ENCODE data around the gene CD8B2. TPM values are rescaled to one million over a fixed set of nuclear protein-coding genes. Genes with fewer than 3 reads are reported as not detected.
"Not testable (repeated sequence)": the region's sequence is repeated elsewhere in the genome, so short reads cannot be mapped to it uniquely, and the experiment has no call there.

The CD8B2 gene
- total RNA-seq, 2 donors from 2014 or later, result 0.62 to 1.1 TPM

- not testable (repeated sequence) for H3K9me3 Mint-ChIP-seq; H3K36me3 Mint-ChIP-seq (ENCODE audit: insufficient read depth in 2 of 2); DNase-seq; H3K27ac Mint-ChIP-seq; ATAC-seq (replicated peaks in 1 of 2); H3K27me3 Mint-ChIP-seq (ENCODE audit: low read depth); H3K4me3 Mint-ChIP-seq; H3K4me1 Mint-ChIP-seq (ENCODE audit: low read depth)
These were observed 15.2 kb downstream of the CD8B2 start for GRCh38 chr2:106502351-106502750.

DNA sequence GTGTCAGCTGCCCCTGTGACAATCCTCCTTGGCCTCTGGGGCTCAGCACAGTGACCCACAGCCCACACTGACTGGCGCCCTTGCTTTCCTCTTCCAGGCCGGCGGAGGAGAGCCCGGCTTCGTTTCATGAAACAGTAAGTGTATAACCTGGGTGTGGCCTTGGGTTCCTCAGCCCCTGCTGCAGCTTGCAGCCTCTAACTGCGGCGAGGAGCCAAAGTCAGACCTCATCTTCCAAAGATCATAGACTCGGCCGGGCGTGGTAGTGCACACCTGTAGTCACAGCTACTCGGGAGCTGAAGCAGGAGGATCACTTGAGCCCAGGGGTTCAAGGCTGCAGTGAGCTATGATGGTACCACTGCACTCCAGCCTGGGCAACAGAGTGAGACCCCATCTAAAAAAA lies 17.0 kb downstream of the CD8B2 start:
- not testable (repeated sequence) for H3K27me3 Mint-ChIP-seq (ENCODE audit: low read depth); ATAC-seq (replicated peaks in 1 of 2); H3K4me3 Mint-ChIP-seq; H3K4me1 Mint-ChIP-seq (ENCODE audit: low read depth); H3K27ac Mint-ChIP-seq; DNase-seq; H3K9me3 Mint-ChIP-seq; H3K36me3 Mint-ChIP-seq (ENCODE audit: insufficient read depth in 2 of 2)

DNA sequence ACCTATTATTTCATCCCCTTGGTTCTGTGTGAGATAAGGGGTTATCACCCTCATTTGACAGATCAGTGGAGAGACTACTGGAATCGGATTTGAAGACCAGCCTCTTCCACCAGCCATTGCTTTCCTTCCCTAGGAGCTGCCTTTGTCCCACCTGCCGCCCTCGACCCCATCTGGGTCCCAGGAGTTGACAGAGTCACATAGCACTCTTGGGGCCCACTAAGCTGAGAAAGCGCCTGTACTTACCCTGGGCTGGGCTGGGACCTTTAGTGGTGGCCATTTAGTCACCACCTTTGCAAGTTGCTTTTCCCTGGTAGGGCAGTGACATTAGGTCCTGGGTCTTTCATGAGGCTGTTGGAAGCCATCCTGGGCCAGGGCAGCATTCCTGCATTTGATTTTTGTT lies 17.6 kb downstream of the CD8B2 start:
- DNase-seq; H3K9me3 Mint-ChIP-seq; ATAC-seq (replicated peaks in 1 of 2); H3K27me3 Mint-ChIP-seq (ENCODE audit: low read depth); H3K27ac Mint-ChIP-seq; H3K4me3 Mint-ChIP-seq; H3K4me1 Mint-ChIP-seq (ENCODE audit: low read depth); H3K36me3 Mint-ChIP-seq (ENCODE audit: insufficient read depth in 2 of 2): not testable (repeated sequence)

DNA sequence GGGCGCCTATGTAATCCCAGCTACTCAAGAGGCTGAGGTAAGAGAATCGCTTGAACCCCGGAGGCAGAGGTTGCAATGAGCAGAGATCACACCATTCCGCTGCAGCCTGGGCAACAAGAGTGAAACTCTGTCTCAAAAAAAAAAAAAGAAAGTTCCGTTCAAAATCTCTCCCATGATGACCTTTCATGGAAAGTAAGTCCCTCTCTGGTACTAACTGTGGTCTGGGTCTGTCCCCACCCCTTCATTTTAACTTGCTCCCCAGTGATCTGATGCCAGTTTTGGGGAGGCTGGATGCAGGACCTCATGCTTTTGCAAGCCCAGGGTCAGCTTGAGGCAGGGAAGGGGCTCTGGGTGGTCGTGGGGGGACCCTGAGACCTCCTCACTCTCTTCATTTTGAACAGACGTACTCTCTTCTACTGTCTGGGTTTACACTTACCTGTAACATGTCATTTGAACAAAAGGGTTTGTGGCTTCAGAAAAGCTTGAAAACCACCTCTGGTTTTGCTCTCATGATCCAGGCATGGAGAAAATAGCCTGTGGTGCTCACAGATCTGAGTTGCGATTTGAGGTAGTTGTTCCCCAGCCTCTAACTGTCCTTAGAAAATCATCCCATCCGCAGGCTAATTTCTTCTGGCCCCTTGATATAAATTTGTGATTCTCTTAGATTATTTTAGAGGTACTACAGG lies 19.0 kb downstream of the CD8B2 start:
- H3K4me1 Mint-ChIP-seq (ENCODE audit: low read depth); H3K27ac Mint-ChIP-seq; DNase-seq; H3K9me3 Mint-ChIP-seq; H3K36me3 Mint-ChIP-seq (ENCODE audit: insufficient read depth in 2 of 2); H3K27me3 Mint-ChIP-seq (ENCODE audit: low read depth): not testable (repeated sequence)
- peak; percentile 36 to 62 for ATAC-seq (replicated peaks in 1 of 2)
- H3K4me3 Mint-ChIP-seq, result peak overlapping the region in 1 of 2 donors; percentile 31

GRCh38 chr2:106508660-106509373 lies 21.7 kb downstream of the CD8B2 start:
- ATAC-seq (replicated peaks in 1 of 2); H3K36me3 Mint-ChIP-seq (ENCODE audit: insufficient read depth in 2 of 2); DNase-seq; H3K9me3 Mint-ChIP-seq; H3K27ac Mint-ChIP-seq; H3K4me3 Mint-ChIP-seq; H3K27me3 Mint-ChIP-seq (ENCODE audit: low read depth): not testable (repeated sequence)
- H3K4me1 Mint-ChIP-seq (ENCODE audit: low read depth), result peaks cover 17% of the 10 kb centered on the region

DNA sequence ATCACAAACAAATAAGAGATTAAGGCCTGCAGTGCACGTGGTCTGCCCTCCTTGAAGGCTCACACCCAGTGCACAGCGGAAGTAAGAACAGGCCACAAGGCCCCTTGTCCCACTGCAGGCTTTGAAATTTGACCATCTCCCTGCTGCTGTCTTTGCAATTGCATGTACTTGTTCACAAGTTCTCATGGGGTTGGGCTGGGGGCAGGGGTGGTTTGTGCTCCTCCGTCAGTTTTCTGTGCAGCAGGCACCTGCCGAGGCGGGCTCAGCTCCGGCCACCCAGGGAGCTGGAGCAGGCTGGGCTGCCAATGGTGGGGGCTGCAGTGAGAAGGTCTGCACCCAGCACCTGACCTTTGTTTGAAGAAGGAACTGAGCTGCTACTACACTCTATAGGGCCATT lies 22.2 kb downstream of the CD8B2 start:
- H3K9me3 Mint-ChIP-seq; H3K4me3 Mint-ChIP-seq; DNase-seq; H3K27me3 Mint-ChIP-seq (ENCODE audit: low read depth); ATAC-seq (replicated peaks in 1 of 2); H3K36me3 Mint-ChIP-seq (ENCODE audit: insufficient read depth in 2 of 2); H3K27ac Mint-ChIP-seq: not testable (repeated sequence)
- H3K4me1 Mint-ChIP-seq (ENCODE audit: low read depth), result peaks cover 17% of the 10 kb centered on the region

GRCh38 chr2:106510791-106511190 lies 23.6 kb downstream of the CD8B2 start:
- not testable (repeated sequence) for H3K36me3 Mint-ChIP-seq (ENCODE audit: insufficient read depth in 2 of 2); H3K9me3 Mint-ChIP-seq; H3K27ac Mint-ChIP-seq; H3K27me3 Mint-ChIP-seq (ENCODE audit: low read depth); DNase-seq; H3K4me3 Mint-ChIP-seq; ATAC-seq (replicated peaks in 1 of 2)
- H3K4me1 Mint-ChIP-seq (ENCODE audit: low read depth), result peaks cover 26% of the 10 kb centered on the region

- peak; percentile 11 to 27 for DNase-seq
- H3K9me3 Mint-ChIP-seq; H3K27ac Mint-ChIP-seq; H3K27me3 Mint-ChIP-seq (ENCODE audit: low read depth); H3K36me3 Mint-ChIP-seq (ENCODE audit: insufficient read depth in 2 of 2): not testable (repeated sequence)
- ATAC-seq (replicated peaks in 1 of 2), result peak; percentile 78
- peaks cover 26% of the 10 kb centered on the region for H3K4me1 Mint-ChIP-seq (ENCODE audit: low read depth)
- H3K4me3 Mint-ChIP-seq, result peak overlapping the region; percentile 33 to 52
These were observed 24.3 kb downstream of the CD8B2 start for GRCh38 chr2:106511476-106511901.

- not testable (repeated sequence) for H3K9me3 Mint-ChIP-seq; H3K36me3 Mint-ChIP-seq (ENCODE audit: insufficient read depth in 2 of 2); DNase-seq; H3K27me3 Mint-ChIP-seq (ENCODE audit: low read depth); H3K27ac Mint-ChIP-seq; ATAC-seq (replicated peaks in 1 of 2)
- H3K4me1 Mint-ChIP-seq (ENCODE audit: low read depth), result peaks cover 26% of the 10 kb centered on the region
- H3K4me3 Mint-ChIP-seq, result peak overlapping the region; percentile 33 to 52
These were observed 24.8 kb downstream of the CD8B2 start for GRCh38 chr2:106511934-106512333.

DNA sequence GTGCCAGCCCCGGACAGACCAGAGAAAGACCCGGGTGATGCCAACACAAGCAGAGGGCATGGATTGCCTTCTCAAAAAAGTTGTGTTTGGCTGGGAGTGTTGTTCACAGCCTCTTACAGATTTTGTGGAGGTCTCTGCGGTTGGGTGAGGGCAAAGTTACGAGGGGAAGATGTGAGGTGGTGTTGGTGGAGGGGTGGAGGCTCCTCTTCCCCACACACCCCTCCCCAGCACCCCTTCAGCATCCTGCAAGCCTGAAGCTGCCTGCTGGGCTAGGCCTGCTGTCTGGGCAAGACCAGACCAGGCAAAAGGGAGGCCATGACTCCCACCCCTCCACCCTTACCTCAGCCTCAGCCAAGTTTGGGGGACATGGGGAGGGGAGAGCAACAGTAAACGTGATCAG lies 26.2 kb downstream of the CD8B2 start:
- peak in 1 of 2 donors; percentile 14 for ATAC-seq (replicated peaks in 1 of 2)

GRCh38 chr2:106514827-106515226 lies 27.7 kb downstream of the CD8B2 start:
- not testable (repeated sequence) for H3K27ac Mint-ChIP-seq; DNase-seq; H3K4me3 Mint-ChIP-seq; H3K9me3 Mint-ChIP-seq; H3K36me3 Mint-ChIP-seq (ENCODE audit: insufficient read depth in 2 of 2); H3K27me3 Mint-ChIP-seq (ENCODE audit: low read depth)
- ATAC-seq (replicated peaks in 1 of 2), result peak in 1 of 2 donors; percentile 16
- peaks cover 26% of the 10 kb centered on the region for H3K4me1 Mint-ChIP-seq (ENCODE audit: low read depth)

More for the DNA sequence above, 26.2 kb downstream of the CD8B2 start:
- H3K27me3 Mint-ChIP-seq (ENCODE audit: low read depth); H3K4me3 Mint-ChIP-seq; H3K9me3 Mint-ChIP-seq; H3K36me3 Mint-ChIP-seq (ENCODE audit: insufficient read depth in 2 of 2); DNase-seq; H3K27ac Mint-ChIP-seq: not testable (repeated sequence)
- peaks cover 26% of the 10 kb centered on the region for H3K4me1 Mint-ChIP-seq (ENCODE audit: low read depth)

DNA sequence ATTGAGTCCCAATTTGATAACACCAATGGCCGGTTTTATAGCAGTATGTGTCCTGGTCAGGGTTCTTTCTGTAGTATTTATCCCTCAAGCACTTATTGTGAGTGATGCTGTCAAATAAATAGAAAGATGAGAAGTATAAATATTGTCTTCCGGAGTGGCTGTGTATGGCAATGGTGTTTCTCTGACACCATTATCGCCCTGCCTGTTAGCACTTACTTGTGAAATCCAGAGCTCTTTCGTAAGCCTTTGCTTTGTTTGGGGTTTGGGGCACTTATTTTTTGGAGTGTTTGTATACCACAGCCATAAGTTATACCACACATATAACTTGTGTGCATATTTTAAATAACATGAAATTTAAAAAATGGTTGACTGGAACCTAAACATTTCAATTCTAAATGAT lies 29.3 kb downstream of the CD8B2 start:
- Mint-ChIP-seq H3K4me1 (ENCODE audit: low read depth) (peaks cover 22% of the 10 kb centered on the region), H3K27me3 (ENCODE audit: low read depth) (no peaks in the 10 kb centered on the region), H3K36me3 (ENCODE audit: insufficient read depth in 2 of 2) (no peaks in the 10 kb centered on the region), H3K27ac (no peak overlapping the region), H3K4me3 (no peak overlapping the region), H3K9me3 (no peaks in the 10 kb centered on the region)
- DNase-seq, result no peak
- ATAC-seq (replicated peaks in 1 of 2), result no peak

DNA sequence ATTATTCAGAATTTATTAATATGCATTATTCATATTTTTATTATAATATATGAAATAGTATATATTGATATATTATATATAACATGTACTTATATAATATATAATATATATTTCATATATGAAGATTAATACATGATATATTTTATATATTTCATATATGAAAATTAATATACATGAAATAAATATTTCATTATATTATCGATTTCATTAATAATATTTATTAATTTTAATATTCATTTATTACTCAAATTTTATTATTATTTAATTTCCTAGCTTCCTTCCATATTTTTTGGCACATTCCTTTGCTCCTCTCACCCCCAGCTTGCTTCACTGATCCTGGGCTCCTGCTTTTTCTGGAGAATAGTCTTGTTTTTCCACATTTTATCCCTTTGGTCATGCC lies 29.7 kb downstream of the CD8B2 start:
- no peak for ATAC-seq (replicated peaks in 1 of 2)
- Mint-ChIP-seq H3K4me3 (no peak overlapping the region), H3K27ac (no peak overlapping the region), H3K4me1 (ENCODE audit: low read depth) (peaks cover 19% of the 10 kb centered on the region), H3K27me3 (ENCODE audit: low read depth) (no peaks in the 10 kb centered on the region), H3K9me3 (no peaks in the 10 kb centered on the region), H3K36me3 (ENCODE audit: insufficient read depth in 2 of 2) (no peaks in the 10 kb centered on the region)
- no peak for DNase-seq

DNA sequence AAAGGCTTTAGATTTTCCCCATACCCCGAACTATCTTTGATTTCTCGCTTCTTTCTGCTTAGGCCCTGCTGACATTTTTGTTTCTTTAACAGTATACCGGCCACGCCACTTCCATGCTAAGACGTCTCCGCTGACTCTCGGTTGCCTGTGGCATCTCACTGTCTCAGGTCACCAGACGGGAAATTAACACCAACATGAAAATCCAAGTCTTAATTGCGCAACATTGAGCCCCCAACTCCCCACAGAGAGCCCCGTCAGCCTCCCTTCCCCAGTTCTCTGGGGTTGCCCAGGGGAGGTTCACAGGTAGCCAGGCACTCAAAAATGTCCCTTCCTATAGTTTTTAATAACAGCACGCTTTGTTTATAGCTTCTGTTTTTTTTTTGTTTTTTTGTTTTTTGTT lies 30.2 kb downstream of the CD8B2 start:
- no peaks in the 10 kb centered on the region for H3K36me3 Mint-ChIP-seq (ENCODE audit: insufficient read depth in 2 of 2)
- ATAC-seq (replicated peaks in 1 of 2) (no peak), DNase-seq (no peak)
- H3K9me3 Mint-ChIP-seq, result no peaks in the 10 kb centered on the region
- H3K4me1 Mint-ChIP-seq (ENCODE audit: low read depth), result peaks cover 14% of the 10 kb centered on the region
- no peak overlapping the region for H3K4me3 Mint-ChIP-seq
- no peaks in the 10 kb centered on the region for H3K27me3 Mint-ChIP-seq (ENCODE audit: low read depth)
- no peak overlapping the region for H3K27ac Mint-ChIP-seq
